Neural cell (in vitro differentiated cells): Measurements from ENCODE around the gene OTULIN. TPM values are rescaled to one million over a fixed set of nuclear protein-coding genes. Genes with fewer than 3 reads are reported as not detected.

Experiments used
- H2AFZ ChIP-seq: fragments of 200-600, 300-800 bp; sonication (generic), shearing (Covaris generic); 2 replicates; pipeline ENCODE4 v1.6.0; 2014; ENCODE audit warnings: low read depth, mild to moderate bottlenecking, antibody characterized with exemption, low read length, moderate library complexity
- H3F3A ChIP-seq: fragments of 200-600 bp; shearing (Covaris generic); 2 replicates; pipeline ENCODE4 v1.6.1; 2016; ENCODE audit warnings: mild to moderate bottlenecking, moderate library complexity, mixed read lengths, antibody characterized with exemption, low read length; ENCODE audit not compliant: insufficient read depth, poor library complexity, severe bottlenecking
- H3K27ac ChIP-seq: fragments of 200-600, 300-800 bp; sonication (generic), shearing (Covaris generic); 2 replicates; pipeline ENCODE4 v1.5.1; 2014; ENCODE audit warnings: mild to moderate bottlenecking, low read length, moderate library complexity
- H3K27me3 ChIP-seq: fragments of 300-800, 200-600 bp; sonication (generic), shearing (Covaris generic); 2 replicates; pipeline ENCODE4 v1.6.0; 2014; ENCODE audit warnings: mild to moderate bottlenecking, low read depth, low read length, moderate library complexity; ENCODE audit not compliant: insufficient read depth
- H3K36me3 ChIP-seq: fragments of 300-800, 200-600 bp; sonication (generic), shearing (Covaris generic); 2 replicates; pipeline ENCODE4 v1.5.1; 2014; ENCODE audit warnings: mild to moderate bottlenecking, antibody characterized with exemption, low read length, moderate library complexity; ENCODE audit not compliant: insufficient read depth
- H3K4me2 ChIP-seq: fragments of 300-800, 200-600 bp; sonication (generic), shearing (Covaris generic); 2 replicates; pipeline ENCODE4 v1.6.0; 2014; ENCODE audit warnings: mild to moderate bottlenecking, low read length
- H3K4me3 ChIP-seq: fragments of 300-800, 200-600 bp; sonication (generic), shearing (Covaris generic); 2 replicates; pipeline ENCODE4 v1.5.1; 2014; ENCODE audit warnings: mild to moderate bottlenecking, low read length, moderate library complexity
- H3K79me2 ChIP-seq: fragments of 200-600 bp; shearing (Covaris generic); replicated peaks from 2 replicates; pipeline ENCODE4 v1.6.0; 2014; ENCODE audit warnings: mild to moderate bottlenecking, low read length, moderate library complexity; ENCODE audit not compliant: insufficient read depth
- H3K9ac ChIP-seq: fragments of 300-800, 200-600 bp; sonication (generic), shearing (Covaris generic); 2 replicates; pipeline ENCODE4 v1.6.1; 2016; ENCODE audit warnings: mild to moderate bottlenecking, low read length, mixed read lengths
- H3K9me2 ChIP-seq: fragments of 200-600 bp; shearing (Covaris generic); 2 replicates; pipeline ENCODE4 v1.6.1; 2016; ENCODE audit warnings: mild to moderate bottlenecking, low read length, mixed read lengths; ENCODE audit not compliant: insufficient read depth
- H3K9me3 ChIP-seq: fragments of 200-600, 300-800 bp; sonication (generic), shearing (Covaris generic); 2 replicates; pipeline ENCODE4 v1.6.1; 2016; ENCODE audit warnings: mild to moderate bottlenecking, mixed run types, low read length, moderate library complexity, mixed read lengths
- H4K20me1 ChIP-seq: fragments of 200-600 bp; shearing (Covaris generic); 2 replicates; pipeline ENCODE4 v1.6.1; 2016; ENCODE audit warnings: mild to moderate bottlenecking, mixed run types; ENCODE audit not compliant: insufficient read depth
- CTCF ChIP-seq: fragments of 450-650 bp; IDR thresholded peaks from 2 replicates; pipeline ENCODE4 v1.5.1; 2014; ENCODE audit warnings: antibody characterized with exemption, mild to moderate bottlenecking, moderate library complexity; ENCODE audit not compliant: poor library complexity, severe bottlenecking
- EP300 ChIP-seq: fragments of 450-650 bp; conservative IDR thresholded peaks from 2 replicates; pipeline ENCODE4 v1.6.1; 2014; ENCODE audit warnings: antibody characterized with exemption, mild to moderate bottlenecking, moderate library complexity; ENCODE audit not compliant: poor library complexity, severe bottlenecking
- EZH2 ChIP-seq: fragments of 200-600, 300-800 bp; shearing (Covaris generic), sonication (generic); IDR thresholded peaks from 2 replicates; pipeline ENCODE4 v1.6.1; 2014; ENCODE audit warnings: antibody characterized with exemption, low read length, borderline replicate concordance, mild to moderate bottlenecking; ENCODE audit not compliant: insufficient read depth, poor library complexity, severe bottlenecking
- MXI1 ChIP-seq: fragments of 450-650 bp; conservative IDR thresholded peaks from 2 replicates; pipeline ENCODE4 v1.6.1; 2014; ENCODE audit warnings: antibody characterized with exemption, mild to moderate bottlenecking; ENCODE audit not compliant: poor library complexity, severe bottlenecking
- POLR2AphosphoS5 ChIP-seq: IDR thresholded peaks from 2 replicates; pipeline ENCODE4 v1.6.1; 2012
- RAD21 ChIP-seq: fragments of 450-650 bp; conservative IDR thresholded peaks from 2 replicates; pipeline ENCODE4 v1.6.1; 2014; ENCODE audit warnings: antibody characterized with exemption, mild to moderate bottlenecking, moderate library complexity
- REST ChIP-seq: IDR thresholded peaks from 2 replicates; pipeline ENCODE4 v1.6.1; 2012; ENCODE audit warnings: borderline replicate concordance
- SMC3 ChIP-seq: fragments of 450-650 bp; conservative IDR thresholded peaks from 2 replicates; pipeline ENCODE4 v1.6.1; 2014; ENCODE audit warnings: antibody characterized with exemption, mild to moderate bottlenecking, moderate library complexity; ENCODE audit not compliant: poor library complexity
- TAF1 ChIP-seq: IDR thresholded peaks from 2 replicates; pipeline ENCODE4 v1.6.1; 2012; ENCODE audit warnings: low read depth
- polyA plus RNA-seq: library from polyadenylated mRNA; depleted of rRNA; stranded (reverse); fragments of >200 nt; gene quantifications from 2 replicates; pipeline ENCODE4 v1.2.3, GENCODE V29; 2014

Gene OTULIN
- polyA plus RNA-seq, 1 donor from 2014 or later, result 19.9 TPM

- Histone ChIP-seq H3K9me3 (no peaks in the 10 kb centered on the region), H3K36me3 (no peaks in the 10 kb centered on the region), H3F3A (no peaks in the 10 kb centered on the region), H3K79me2 (peaks cover 33% of the 10 kb centered on the region), H2AFZ (no peak overlapping the region), H3K27me3 (no peaks in the 10 kb centered on the region), H3K9me2 (no peaks in the 10 kb centered on the region), H3K4me3 (peak overlapping the region; percentile 97), H3K27ac (peak overlapping the region; percentile 16), H3K9ac (peak overlapping the region; percentile 88), H3K4me2 (peak overlapping the region; percentile 98), H4K20me1 (no peaks in the 10 kb centered on the region)
- TF ChIP-seq REST (peak; percentile 5), MXI1 (no peak), SMC3 (no peak)
Observed at GRCh38 chr5:14665101-14665822, 744 bp downstream of the OTULIN start.

GRCh38 chr5:14665949-14666348 is 1.4 kb downstream of the OTULIN start:
- Histone ChIP-seq H4K20me1 (no peaks in the 10 kb centered on the region), H3K36me3 (no peaks in the 10 kb centered on the region), H2AFZ (no peak overlapping the region), H3K27me3 (no peaks in the 10 kb centered on the region), H3K4me3 (peak overlapping the region; percentile 97), H3K9me2 (no peaks in the 10 kb centered on the region), H3F3A (no peaks in the 10 kb centered on the region), H3K9me3 (no peaks in the 10 kb centered on the region), H3K4me2 (peak overlapping the region; percentile 98), H3K9ac (no peak overlapping the region), H3K79me2 (peaks cover 33% of the 10 kb centered on the region), H3K27ac (no peak overlapping the region)
- TF ChIP-seq EP300, result no peak
- no peak for TF ChIP-seq MXI1
- no peak for TF ChIP-seq RAD21
- no peak for TF ChIP-seq EZH2

GRCh38 chr5:14666357-14666756 is 1.8 kb downstream of the OTULIN start:
- Histone ChIP-seq H3K9ac (no peak overlapping the region), H3K79me2 (peaks cover 33% of the 10 kb centered on the region), H2AFZ (no peak overlapping the region), H3F3A (no peaks in the 10 kb centered on the region), H3K27ac (no peak overlapping the region), H3K4me3 (peak overlapping the region; percentile 97), H3K27me3 (no peaks in the 10 kb centered on the region), H3K4me2 (no peak overlapping the region), H3K36me3 (no peaks in the 10 kb centered on the region), H3K9me2 (no peaks in the 10 kb centered on the region), H4K20me1 (no peaks in the 10 kb centered on the region), H3K9me3 (no peaks in the 10 kb centered on the region)
- TF ChIP-seq EP300, result no peak
- no peak for TF ChIP-seq POLR2AphosphoS5
- TF ChIP-seq TAF1, result no peak
- no peak for TF ChIP-seq EZH2
- no peak for TF ChIP-seq MXI1
- TF ChIP-seq REST, result no peak
- TF ChIP-seq RAD21, result no peak
- TF ChIP-seq SMC3, result no peak
- no peak for TF ChIP-seq CTCF
